ENCODE results near the gene PLPP1. TPM values are rescaled to one million over a fixed set of nuclear protein-coding genes. Genes with fewer than 3 reads are reported as not detected.

The PLPP1 gene
- polyA plus RNA-seq, 1 of the 3 experiments (the other 2 are of a cell fraction), result 32.8 TPM

DNA sequence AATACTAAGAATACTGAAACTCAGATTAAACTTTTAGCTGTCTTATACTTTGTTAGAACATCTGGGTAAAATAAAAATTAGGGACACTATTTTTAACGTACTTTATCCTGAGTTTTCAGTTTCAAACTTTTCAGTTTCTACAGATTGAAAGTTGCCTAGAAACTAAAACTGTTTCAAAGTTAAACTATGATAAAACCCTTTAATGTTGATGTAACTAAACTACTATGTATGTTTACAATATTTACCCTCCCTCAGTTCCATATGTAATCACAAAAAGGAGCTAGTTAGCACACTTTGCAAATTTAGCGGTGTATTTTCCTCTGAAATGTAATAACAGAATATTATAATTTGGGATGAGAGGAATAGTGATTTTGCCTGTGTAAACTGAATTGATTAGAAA is 121.1 kb downstream of the PLPP1 start:
- no peak for DNase-seq
- Histone ChIP-seq H4K20me1 (ENCODE audit: insufficient read depth) (no peaks in the 10 kb centered on the region), H3K4me1 (ENCODE audit: control insufficient read depth in 1 of 2, insufficient read depth in 2 of 2, low read depth in 1 of 2, low read length in 1 of 2) (peaks cover under 1 to 11% of the 10 kb centered on the region in 2 experiments), H3K4me3 (ENCODE audit: low read depth in 2 of 2, low read length in 1 of 2) (no peak overlapping the region), H2AFZ (ENCODE audit: low read depth) (no peak overlapping the region), H3K27ac (ENCODE audit: low read depth in 2 of 2, low read length in 1 of 2) (no peak overlapping the region), H3K9ac (no peak overlapping the region), H3K36me3 (replicated peaks in 1 of 2; ENCODE audit: control insufficient read depth in 1 of 2, insufficient read depth in 2 of 2, low read length in 1 of 2) (peaks cover 27 to 37% of the 10 kb centered on the region in 2 experiments), H3K27me3 (ENCODE audit: insufficient read depth) (no peaks in the 10 kb centered on the region), H3K9me2 (no peaks in the 10 kb centered on the region), H3K79me2 (ENCODE audit: insufficient read depth) (no peaks in the 10 kb centered on the region), H3F3A (replicated peaks; ENCODE audit: insufficient read depth) (peaks cover 17% of the 10 kb centered on the region), H3K9me3 (no peaks in the 10 kb centered on the region), H3K4me2 (no peak overlapping the region)
- 98% methylated on average over 2 of the region's 2 CpGs for WGBS (ENCODE audit: low lambda C conversion rate)
- CTCF ChIA-PET, result interaction anchor here (0.6 to 1.1 kb wide), 2 partner anchors 9 to 31 kb away, joined by 3 read pairs; no protein-coding TSS in a partner anchor
- TF ChIP-seq, protein P1, sequence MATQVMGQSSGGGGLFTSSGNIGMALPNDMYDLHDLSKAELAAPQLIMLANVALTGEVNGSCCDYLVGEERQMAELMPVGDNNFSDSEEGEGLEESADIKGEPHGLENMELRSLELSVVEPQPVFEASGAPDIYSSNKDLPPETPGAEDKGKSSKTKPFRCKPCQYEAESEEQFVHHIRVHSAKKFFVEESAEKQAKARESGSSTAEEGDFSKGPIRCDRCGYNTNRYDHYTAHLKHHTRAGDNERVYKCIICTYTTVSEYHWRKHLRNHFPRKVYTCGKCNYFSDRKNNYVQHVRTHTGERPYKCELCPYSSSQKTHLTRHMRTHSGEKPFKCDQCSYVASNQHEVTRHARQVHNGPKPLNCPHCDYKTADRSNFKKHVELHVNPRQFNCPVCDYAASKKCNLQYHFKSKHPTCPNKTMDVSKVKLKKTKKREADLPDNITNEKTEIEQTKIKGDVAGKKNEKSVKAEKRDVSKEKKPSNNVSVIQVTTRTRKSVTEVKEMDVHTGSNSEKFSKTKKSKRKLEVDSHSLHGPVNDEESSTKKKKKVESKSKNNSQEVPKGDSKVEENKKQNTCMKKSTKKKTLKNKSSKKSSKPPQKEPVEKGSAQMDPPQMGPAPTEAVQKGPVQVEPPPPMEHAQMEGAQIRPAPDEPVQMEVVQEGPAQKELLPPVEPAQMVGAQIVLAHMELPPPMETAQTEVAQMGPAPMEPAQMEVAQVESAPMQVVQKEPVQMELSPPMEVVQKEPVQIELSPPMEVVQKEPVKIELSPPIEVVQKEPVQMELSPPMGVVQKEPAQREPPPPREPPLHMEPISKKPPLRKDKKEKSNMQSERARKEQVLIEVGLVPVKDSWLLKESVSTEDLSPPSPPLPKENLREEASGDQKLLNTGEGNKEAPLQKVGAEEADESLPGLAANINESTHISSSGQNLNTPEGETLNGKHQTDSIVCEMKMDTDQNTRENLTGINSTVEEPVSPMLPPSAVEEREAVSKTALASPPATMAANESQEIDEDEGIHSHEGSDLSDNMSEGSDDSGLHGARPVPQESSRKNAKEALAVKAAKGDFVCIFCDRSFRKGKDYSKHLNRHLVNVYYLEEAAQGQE (IDR thresholded peaks at IDR 0.05; ENCODE audit: low read depth, low read length), result no peak
- TF ChIP-seq GABPA (IDR thresholded peaks at IDR 0.05; ENCODE audit: low read depth) (no peak), ELF1 (IDR thresholded peaks at IDR 0.05) (no peak), TAF1 (IDR thresholded peaks at IDR 0.05; ENCODE audit: borderline replicate concordance, low read depth, low read length) (no peak), SIN3A (IDR thresholded peaks at IDR 0.05; ENCODE audit: borderline replicate concordance, low read depth, low read length) (no peak), FOXM1 (IDR thresholded peaks at IDR 0.05; ENCODE audit: low read depth) (no peak), FOXJ3 (CRISPR knock-in tag; IDR thresholded peaks at IDR 0.05) (no peak)
- TF ChIP-seq, protein P2, sequence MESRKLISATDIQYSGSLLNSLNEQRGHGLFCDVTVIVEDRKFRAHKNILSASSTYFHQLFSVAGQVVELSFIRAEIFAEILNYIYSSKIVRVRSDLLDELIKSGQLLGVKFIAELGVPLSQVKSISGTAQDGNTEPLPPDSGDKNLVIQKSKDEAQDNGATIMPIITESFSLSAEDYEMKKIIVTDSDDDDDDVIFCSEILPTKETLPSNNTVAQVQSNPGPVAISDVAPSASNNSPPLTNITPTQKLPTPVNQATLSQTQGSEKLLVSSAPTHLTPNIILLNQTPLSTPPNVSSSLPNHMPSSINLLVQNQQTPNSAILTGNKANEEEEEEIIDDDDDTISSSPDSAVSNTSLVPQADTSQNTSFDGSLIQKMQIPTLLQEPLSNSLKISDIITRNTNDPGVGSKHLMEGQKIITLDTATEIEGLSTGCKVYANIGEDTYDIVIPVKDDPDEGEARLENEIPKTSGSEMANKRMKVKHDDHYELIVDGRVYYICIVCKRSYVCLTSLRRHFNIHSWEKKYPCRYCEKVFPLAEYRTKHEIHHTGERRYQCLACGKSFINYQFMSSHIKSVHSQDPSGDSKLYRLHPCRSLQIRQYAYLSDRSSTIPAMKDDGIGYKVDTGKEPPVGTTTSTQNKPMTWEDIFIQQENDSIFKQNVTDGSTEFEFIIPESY (IDR thresholded peaks at IDR 0.05; ENCODE audit: borderline replicate concordance, low read depth), result no peak
- TF ChIP-seq, protein P3, sequence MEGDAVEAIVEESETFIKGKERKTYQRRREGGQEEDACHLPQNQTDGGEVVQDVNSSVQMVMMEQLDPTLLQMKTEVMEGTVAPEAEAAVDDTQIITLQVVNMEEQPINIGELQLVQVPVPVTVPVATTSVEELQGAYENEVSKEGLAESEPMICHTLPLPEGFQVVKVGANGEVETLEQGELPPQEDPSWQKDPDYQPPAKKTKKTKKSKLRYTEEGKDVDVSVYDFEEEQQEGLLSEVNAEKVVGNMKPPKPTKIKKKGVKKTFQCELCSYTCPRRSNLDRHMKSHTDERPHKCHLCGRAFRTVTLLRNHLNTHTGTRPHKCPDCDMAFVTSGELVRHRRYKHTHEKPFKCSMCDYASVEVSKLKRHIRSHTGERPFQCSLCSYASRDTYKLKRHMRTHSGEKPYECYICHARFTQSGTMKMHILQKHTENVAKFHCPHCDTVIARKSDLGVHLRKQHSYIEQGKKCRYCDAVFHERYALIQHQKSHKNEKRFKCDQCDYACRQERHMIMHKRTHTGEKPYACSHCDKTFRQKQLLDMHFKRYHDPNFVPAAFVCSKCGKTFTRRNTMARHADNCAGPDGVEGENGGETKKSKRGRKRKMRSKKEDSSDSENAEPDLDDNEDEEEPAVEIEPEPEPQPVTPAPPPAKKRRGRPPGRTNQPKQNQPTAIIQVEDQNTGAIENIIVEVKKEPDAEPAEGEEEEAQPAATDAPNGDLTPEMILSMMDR (IDR thresholded peaks at IDR 0.05), result no peak
- TF ChIP-seq, protein P4, sequence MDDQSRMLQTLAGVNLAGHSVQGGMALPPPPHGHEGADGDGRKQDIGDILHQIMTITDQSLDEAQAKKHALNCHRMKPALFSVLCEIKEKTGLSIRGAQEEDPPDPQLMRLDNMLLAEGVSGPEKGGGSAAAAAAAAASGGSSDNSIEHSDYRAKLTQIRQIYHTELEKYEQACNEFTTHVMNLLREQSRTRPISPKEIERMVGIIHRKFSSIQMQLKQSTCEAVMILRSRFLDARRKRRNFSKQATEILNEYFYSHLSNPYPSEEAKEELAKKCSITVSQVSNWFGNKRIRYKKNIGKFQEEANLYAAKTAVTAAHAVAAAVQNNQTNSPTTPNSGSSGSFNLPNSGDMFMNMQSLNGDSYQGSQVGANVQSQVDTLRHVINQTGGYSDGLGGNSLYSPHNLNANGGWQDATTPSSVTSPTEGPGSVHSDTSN (IDR thresholded peaks at IDR 0.05), result no peak
- POLR2A ChIA-PET, result no interaction called here

All from SK-N-SH (cell line).